UCSD-AML1 (cell line): ENCODE data around the gene RCCD1.

Source experiments
- DNase-seq: peaks from one replicate; lab custom pipeline; 2025; ENCODE audit not compliant: unreplicated experiment; lab: John Stamatoyannopoulos, UW

Gene RCCD1

DNA sequence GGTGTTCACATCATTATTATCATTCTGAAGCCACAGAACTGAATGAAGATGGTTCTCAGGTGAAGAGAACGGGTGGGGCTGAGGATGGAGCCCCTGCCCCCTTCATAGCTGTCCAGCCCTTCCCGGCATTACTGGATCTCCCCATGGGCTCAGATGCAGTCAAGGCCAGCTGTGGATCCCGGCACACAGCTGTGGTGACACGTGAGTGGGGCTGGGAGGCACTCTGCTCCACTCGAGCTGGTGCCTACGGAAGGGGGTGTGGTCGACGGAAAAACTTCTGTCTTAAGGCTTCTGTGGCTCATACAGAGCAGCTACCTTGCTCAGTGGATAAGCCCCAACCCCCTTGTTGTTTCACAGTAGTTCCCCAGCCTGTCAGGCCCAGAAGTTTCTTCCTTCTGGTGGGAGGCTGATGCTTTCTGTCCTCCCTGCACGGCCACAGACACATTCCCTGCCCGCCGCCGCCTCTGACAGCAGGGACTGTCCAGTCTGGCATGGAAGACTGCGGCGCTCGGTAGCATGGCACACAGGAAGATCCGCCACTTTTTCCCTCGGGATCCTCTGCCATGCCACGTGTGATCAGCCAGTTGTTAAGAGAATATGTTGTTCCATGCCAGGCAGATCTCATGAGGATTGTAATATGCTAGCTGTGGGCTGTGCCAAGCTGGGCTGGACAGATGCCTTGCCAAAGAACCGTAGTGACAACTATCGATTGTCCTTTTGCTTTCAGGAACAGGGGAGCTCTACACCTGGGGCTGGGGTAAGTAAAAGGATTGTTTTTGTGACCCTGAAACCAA lies 5.8 kb downstream of the RCCD1 start:
- no peak for DNase-seq

GRCh38 chr15:90962021-90962420 lies 7.3 kb downstream of the RCCD1 start:
- no peak for DNase-seq

- DNase-seq = no peak
Observed at GRCh38 chr15:90966262-90966661, 11.6 kb downstream of the RCCD1 start.

- no peak for DNase-seq
Observed at GRCh38 chr15:90967206-90967605, 12.5 kb downstream of the RCCD1 start.

DNA sequence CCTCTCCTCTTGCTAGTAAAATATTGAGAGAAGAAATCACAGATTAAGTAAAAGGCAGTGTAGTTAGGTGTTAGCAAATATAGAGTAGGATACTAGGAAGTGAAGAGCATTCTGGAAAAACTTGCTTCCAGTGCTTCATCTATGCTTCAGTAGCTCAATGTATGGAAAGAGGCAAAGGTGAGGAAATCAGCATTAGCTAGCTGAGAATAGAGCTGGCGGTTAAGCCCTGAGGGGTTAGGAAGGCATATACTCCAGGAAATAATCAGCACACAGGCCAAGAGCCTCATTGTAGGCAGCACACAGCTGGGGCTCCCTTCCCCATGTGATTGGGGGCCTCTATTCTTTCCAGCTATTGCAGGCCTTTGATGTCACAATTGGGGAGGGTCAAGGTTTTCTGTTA lies 13.8 kb downstream of the RCCD1 start:
- DNase-seq = no peak

DNA sequence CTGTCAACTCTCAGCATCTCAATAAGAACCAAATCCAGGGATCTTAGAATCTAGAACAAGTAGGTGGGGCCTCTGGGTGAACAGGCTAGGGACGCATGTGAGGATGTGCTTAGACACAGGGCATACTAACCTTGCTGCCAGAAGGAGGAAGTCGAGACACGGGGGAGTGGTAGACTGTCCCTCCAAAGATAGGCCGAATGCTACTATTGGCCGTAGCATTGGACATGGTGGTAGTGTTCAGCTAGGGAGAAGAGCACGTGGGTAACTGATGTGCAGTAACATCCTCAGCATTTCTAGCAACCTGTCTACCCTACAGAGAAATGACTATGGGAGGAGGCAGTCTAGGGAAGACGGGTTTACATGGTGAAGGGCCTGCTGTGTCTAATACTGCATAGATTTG lies 15.6 kb downstream of the RCCD1 start:
- no peak for DNase-seq

- no peak for DNase-seq
Observed at GRCh38 chr15:90972133-90972532, 17.4 kb downstream of the RCCD1 start.

GRCh38 chr15:90974216-90974615 lies 19.5 kb downstream of the RCCD1 start:
- DNase-seq = no peak

DNA sequence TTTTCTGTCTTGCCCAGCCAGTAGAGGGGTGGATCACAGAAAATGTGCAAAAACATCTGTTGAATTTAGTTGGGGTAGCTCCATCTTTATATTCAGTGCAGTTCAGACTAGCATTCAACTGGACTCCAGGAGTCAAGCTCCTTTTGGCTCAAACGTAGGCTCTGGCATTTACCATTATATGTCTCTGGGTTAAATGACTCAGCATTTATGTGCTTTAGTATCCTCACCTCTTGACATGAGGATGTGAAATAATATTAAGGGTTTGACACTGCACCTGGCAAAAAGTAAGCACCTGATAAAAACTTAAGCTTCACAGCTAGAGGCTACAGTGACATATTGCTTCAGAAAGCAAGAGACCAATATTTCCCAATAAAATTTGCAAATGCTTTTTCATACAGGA lies 24.9 kb downstream of the RCCD1 start:
- DNase-seq = no peak

- DNase-seq = no peak
Observed at GRCh38 chr15:90981681-90982080, 27.0 kb downstream of the RCCD1 start.

DNA sequence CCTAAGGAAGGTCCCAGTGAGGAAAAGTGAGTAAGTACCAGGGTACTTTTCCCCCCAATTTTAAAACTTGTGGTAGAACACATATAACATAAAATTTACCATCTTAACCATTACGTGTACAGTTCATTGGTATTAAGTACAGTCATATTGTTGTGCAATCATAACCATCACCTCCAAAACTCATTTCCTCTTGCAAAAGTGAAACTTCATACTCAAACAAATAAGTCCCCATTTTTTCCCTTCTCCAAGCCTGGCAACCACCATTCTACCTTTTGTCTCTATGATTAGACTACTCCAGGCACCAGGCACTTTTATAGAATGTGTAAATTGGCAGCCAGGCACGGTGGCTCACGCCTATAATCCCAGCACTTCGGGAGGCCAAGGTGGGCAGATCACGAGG lies 27.5 kb downstream of the RCCD1 start:
- no peak for DNase-seq

DNA sequence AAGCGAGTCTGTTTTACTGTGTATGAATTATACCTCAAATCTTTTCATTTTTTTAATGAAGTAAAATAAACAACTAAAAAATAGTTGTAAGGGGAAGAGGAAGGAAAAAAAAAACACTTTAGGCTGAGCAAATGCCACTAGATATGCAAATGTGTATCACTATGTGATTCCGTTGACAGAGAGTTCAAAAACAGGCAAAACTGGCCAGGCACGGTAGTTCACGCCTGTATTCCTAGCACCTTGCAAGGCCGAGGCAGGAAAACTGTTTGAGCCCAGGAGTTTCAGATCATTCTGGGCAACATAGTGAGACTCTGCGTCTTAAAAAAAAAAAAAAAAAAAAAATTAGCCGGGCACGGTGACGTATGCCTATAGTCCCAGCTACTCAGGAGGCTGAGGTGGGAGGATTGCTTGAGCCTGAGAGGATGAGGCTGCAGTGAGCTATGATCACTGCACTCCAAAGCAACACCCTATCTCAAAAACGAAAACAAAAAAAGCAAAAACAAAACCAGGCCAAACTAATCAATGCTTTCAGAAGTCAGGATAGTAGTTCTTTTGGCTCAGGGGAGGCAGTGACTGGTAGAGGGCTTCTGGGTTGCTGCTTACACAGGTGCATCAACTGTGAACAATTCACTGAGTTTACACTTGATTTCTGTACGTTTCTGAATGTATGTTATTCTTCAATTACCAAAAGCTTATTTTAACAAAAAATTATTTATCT lies 32.3 kb downstream of the RCCD1 start:
- no peak for DNase-seq

GRCh38 chr15:90987561-90988141 lies 33.0 kb downstream of the RCCD1 start:
- DNase-seq = no peak

- peak; percentile 45 for DNase-seq
Observed at GRCh38 chr15:90988296-90988695, 33.6 kb downstream of the RCCD1 start.

GRCh38 chr15:90989040-90989768 lies 34.5 kb downstream of the RCCD1 start:
- no peak for DNase-seq

DNA sequence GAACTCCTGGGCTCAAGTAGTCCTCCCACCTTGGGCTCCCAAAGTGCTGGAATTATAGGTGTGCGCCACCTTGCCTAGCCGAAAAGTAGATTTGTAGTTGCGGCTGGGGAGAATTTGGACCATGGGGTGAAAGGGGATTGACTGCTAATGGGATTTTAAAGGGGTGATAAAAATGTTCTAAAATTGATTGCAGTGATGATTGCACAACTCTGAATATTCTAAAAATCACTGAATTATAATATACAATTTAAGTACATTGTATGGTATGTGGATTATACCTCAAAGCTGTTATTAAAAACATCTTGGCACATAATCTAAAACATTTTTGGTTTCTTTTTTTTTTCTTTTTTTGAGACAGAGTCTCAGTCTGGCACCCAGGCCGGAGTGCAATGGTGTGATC lies 35.8 kb downstream of the RCCD1 start:
- DNase-seq = no peak

DNA sequence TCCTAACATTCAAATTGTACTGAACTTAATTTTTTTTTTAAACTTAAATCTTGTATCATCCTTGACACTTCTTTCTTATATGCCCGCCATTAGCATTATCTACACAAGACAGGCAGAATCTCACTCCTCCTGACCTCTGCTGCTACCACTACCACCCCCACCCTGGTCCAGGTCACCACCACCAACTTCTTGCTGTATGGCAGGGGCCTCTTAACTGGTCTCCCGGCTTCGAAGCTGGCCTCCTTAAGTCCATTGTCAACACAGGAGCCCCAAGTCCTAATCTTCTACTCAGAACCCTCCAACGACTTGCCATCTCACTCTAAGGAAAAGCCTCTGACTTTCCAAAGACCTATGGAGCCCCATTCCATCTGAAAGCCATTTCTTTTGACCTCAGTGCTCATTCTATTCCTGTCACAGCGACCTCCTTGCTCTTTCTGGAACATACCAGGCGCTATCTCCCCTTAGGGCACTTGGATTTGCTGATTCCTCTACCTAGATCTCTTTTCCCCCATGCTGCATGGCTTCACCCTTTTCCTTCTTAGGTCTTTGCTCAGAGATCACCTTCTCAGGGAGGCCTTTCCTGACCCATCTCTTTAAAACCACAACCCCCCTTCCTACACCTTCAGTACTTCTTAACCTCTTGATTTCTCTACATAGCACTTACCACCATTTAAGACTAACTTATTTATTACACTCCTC lies 37.1 kb downstream of the RCCD1 start:
- DNase-seq = no peak

GRCh38 chr15:90994059-90994416 lies 39.4 kb downstream of the RCCD1 start:
- DNase-seq = no peak

DNA sequence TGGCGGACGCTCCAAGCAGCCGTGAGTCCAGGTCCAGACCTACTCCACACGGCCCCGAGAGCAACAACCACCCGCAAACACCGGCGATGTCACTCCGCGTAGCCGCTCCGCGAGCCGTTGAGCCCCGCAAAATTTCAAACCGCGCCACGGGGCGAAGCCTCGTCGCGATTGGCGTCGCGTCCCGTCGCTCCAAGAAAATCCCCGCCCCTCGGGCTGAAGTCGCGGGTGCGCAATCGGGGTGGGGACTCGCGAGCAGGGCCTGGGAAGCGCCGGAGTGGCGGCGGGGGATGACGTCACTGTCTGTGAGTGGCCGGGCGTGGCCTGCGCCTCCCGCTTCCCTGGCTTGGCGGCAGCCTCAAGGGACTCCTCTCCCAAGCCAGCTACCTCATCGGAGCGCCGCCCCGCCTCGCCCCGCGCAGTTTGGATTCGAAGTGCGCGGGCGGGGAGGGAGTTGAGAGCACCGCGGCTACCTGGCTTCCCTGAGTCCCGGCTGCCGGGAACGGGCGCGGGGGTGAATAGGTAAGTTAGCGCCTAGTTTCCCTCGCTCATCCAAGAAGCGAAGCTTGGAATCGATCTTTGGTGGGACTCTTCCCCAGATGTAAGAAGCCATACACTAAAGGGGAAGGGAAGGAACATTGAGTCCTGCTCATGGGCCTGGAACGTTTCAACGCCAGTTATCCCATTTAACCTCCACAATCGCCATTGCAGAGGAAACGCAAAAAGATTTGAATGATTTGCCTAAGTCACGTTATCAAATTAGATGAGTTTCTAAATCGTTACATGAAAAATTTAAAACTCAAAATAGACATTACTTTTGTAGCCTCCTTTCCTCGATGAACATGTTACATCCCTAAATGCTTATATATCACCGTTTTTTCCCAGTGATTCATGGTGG lies 40.0 kb downstream of the RCCD1 start, which contains the start of gene PRC1:
TSS of gene PRC1 (minus strand) at position 119 of the 895 bp plus-strand sequence. CDS start at position 1, 118 bp downstream.
- DNase-seq = peak; percentile 98

- no peak for DNase-seq
Observed at GRCh38 chr15:90998737-90999136, 44.1 kb downstream of the RCCD1 start.
